ENCODE results near the gene KCND3. TPM values are rescaled to one million over a fixed set of nuclear protein-coding genes. Genes with fewer than 3 reads are reported as not detected.
A peak's percentile ranks its signal among the peaks of the same experiment; 100 is the strongest.
"Not testable (repeated sequence)": the region's sequence is repeated elsewhere in the genome, so short reads cannot be mapped to it uniquely, and the experiment has no call there.

Gene KCND3
- total RNA-seq, 1 experiment from 2014 or later, result 0.17 TPM

DNA sequence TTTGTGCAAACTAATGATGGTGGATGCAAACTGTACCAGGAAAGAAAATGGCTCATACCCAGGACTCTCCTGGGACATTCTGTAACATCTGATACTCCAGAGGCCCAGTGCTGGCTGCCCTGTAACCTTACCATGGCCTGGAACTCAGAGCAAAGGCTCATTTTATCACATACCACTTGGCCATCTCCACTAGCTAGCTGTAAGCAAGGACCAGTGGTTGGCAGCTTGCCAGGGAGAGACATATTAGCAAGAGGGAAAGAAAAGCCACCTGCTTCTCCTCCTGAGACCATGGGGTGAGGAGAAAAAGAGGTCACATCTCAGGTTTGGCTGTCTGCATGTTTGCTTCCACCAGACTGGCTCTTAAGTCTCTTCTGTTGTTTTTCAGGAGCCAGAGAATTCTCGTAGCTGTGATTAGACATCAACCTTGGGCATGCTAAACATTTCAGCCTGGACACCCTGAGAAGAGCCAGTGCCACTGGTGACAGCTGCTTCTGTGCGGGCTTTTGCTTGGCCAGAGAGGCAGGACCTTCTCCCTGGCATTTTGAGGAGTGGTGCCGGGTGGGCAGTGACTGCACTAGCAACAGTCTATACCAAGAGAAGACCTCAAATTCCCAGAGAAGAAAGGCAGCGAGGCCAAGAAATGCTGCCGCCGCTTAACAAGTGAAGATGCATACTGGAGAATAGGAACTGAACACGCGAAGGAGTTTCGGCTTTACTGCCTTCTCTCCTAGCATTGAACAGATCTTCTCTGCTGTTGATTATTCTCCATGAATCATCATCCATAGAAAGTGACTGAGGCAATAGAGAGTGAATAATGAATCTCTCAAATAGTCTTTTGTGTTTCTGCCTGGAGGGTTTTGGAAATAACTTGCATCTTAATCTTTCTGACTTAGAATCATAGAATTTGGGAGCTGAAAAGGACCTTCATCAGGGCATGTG lies 243.5 kb downstream of the KCND3 start:
- DNase-seq (ENCODE audit: low spot score), result no peak

DNA sequence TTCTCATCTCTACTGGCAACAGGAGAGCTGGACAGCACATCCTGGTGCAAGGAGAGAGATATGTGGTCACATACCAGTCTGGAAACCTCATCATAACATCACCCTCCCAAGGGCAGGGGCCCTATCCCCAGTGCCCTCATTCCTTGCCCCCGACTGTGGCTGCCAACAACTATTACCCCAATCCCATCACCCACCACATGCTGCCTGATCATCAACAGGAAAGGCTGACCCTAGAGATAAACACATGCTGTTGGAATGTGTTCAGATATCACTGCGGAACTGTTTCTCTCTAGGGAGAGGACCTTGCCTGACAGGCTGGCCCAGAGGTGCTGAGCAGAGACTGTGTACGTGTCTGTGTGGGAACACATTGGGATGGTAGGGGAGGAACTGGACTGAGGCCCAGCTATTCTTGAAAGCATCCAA lies 245.8 kb downstream of the KCND3 start:
- DNase-seq (ENCODE audit: low spot score), result no peak

DNA sequence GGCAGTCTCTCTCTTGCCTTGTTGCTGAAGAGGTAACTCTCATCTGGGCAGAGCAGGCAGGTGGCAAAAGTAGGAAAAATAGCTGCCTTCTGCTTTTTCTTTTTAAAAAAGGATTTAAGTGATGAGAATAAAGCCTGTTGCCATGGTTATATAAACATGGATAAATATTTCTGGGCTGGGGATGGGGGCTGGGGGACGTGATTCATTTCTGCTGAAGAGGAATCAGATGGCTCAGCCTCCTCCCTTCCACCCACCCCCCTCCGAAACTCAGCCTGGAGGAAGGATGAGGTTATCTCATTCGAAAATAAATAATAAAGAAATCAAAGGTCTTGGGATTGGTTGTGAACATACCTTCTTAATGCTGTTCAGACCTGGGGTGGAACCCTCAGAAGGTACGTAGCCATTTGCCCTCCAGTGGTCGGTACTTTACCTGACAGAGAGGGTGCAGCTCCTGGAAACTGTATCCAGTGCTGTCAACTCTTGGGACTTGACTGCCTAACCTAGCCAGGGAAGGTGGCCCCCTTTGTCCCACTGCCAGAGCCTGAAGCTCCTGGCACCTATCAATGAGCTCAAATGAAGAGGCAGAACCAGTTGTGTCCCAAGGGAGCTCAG lies 246.4 kb downstream of the KCND3 start:
- no peak for DNase-seq (ENCODE audit: low spot score)

DNA sequence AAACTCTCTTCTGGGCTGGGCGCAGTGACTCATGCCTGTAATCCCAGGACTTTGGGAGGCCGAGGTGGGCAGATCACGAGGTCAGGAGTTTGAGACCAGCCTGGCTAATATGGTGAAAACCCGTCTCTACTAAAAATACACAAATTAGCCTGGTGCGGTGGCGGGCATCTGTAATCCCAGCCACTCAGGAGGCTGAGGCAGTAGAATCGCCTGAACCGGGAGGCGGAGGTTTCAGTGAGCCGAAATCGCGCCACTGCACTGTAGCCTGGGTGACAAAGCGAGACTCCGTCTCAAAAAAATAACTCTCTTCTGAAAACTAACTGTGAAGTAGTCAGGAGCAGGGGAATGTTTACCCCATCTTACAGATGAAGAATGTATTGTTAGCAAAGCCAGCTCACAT lies 247.2 kb downstream of the KCND3 start:
- DNase-seq (ENCODE audit: low spot score), result not testable (repeated sequence)

DNA sequence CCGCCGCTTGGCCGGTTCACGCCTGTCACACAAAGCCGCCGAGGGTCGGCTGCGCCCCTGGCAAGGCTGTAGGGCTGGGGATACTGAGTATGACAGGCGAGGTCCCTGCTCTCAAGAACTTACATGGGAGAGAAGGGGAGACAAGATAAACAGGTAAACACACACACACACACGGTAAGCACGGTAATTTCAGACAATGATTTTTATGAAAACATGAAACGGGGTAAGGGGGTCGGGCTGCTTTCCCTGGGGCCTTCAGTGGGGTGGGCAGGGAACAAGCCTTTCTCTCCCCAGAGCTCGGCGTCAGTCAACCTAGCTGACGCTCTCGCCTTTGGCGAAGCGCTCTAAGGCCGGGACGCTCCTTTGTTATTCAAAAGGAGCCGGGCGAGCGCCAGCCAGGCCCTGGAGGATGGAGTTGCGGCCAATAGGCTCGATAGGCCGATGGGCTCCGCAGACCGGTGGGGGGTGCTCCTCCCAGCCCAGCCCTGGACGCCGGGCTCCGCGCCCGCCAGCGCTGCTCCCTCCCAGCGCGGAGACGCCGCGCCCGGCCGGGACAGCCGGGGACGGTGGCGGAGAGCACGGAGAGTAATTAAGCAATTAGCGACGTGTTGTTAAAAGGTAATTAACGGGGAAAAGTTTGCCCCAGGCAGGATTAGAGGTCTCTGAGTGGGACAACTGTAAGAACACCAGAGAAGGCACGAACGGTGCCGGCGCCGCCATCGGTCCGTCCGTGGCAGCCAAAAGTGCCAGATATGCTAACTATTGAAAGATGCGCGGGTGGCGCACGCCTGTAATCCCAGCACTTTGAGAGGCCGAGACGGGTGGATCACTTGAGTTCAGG lies 249.3 kb downstream of the KCND3 start:
- peak; percentile 13 for DNase-seq (ENCODE audit: low spot score)

DNA sequence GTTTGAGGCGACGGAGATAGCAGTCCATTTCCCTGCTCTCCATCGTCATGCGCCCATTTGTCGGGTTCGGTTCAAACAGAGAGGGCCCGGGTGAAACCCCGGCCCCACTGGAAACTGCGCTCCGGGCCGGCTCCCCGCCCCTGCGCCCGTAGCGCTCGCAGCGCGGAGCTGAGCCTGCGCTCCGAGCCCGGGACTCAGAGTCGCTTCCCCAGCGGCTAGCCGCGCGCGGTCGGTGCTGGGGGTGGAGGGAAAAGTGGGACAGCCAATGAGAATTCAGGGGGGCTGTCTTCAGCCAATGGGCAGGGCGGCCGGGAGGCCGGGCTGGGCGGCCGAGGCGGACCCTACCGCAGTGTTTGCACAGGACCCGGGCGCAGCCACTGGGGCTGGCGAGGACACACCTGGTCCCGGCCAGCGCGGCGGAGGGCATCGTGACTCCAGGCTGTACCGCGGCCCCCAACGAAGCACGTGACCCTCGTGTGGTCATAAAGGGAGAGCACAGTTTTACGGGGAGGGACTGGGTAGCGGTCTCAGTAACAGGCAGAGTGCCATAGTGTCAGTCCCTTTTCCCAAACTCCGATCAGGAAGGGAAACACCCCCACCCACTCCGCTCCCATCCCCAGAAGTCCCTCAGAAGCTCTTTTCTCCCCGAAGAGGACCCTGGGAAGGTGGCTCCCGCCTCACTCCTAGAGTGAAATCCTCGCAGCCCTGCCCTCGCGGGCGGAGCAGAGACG lies 250.1 kb downstream of the KCND3 start, which contains the start of gene INKA2:
TSS of gene INKA2 (minus strand) at position 202 of the 731 bp plus-strand sequence. CDS start at position 49, 153 bp downstream.
- DNase-seq (ENCODE audit: low spot score), result peak; percentile 54

DNA sequence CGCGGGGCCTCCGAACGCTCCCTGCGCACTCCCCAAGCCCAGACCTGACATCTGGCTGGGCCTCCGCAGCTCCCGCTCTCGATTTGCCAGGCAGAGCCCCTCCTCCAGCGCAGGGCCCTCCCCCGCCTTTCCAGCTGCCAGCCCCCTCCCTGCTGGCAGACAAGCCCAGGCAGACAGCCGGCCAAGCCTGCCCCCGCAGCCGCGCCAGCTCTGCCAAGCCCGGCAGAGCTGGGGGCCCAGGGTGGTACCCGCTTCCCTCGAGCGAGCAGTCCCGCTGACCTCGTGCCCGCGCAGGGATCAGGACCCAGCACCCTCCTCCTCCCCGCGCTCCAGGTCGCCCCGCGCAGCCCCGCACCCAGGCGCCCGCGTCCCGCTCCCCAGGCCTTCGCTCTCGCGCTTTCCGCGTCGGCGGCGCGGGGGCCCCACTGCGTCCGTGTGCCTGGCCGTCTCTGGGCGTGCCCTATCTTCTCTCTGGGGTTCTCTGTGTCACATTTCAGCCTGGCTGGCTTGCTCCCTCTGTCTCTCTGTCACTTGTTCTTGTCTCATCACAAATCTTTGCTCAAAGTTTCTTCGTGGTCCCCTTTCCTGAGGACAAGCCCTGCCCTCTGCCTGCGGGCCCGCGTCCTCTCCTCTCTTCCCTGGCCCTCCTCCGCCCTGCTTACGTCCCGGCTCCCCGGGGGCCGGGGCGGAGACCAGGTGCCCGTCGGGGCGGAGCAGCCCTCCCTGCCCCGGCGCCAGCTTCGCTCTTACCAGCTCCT lies 250.9 kb downstream of the KCND3 start:
- peak; percentile 23 for DNase-seq (ENCODE audit: low spot score)

DNA sequence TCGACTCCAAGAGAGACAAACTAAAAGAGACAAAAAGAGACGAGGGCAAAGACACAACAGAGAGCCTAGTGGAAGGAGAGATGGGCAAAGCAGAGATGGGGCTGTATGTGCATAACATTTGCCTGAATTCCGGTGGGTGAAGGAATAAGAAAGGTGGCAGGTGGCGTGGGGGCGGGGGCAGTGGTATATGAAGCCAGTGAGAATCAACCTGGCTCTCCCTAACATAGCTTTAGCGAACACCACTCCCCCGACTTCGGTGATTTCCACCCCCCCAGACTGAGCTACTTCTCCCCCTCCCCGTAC lies 251.4 kb downstream of the KCND3 start:
- no peak for DNase-seq (ENCODE audit: low spot score)

DNA sequence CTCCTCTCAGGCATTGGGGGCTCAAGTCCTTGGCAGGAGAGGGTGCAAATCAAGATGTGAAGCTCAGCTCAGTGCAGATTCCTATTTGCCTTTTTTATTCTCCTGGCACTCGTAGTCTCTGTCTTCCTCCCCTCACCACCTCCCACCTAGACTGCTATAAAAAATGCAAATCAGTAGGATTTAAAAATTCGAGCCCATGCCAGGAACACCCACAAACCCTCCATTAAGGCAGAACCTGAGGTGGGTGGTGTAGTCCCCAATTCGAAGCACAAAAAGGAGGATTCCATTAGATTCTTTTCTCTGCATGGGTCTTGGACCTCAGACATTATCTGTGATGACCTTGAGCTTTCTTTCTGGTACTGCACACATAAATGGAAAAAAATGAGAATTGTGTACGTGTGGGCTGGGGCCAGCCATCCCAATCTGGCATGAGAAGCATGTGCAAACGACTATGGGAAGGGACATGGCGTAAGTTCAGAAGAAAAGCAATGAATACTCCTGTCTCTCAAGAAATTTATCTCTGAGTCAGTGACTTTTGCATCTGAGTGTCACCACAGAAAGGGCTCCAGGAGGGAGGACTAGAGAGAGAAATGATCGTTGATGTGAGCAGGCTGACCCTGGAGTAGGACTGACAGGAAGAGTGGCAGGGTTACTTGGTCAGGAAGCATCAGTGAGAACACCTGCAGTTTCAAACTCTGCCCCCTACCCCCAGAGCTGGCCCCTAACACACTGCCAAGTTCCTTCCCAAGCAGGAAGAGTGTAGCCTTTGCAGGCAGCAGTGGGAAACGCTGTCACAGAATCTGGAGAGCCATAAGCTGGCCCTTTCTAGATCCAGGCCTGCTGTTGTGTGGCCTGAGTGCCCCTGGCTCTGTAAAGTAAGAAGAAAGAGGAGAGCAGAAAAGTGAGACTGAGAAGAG lies 252.0 kb downstream of the KCND3 start:
- DNase-seq (ENCODE audit: low spot score), result no peak

DNA sequence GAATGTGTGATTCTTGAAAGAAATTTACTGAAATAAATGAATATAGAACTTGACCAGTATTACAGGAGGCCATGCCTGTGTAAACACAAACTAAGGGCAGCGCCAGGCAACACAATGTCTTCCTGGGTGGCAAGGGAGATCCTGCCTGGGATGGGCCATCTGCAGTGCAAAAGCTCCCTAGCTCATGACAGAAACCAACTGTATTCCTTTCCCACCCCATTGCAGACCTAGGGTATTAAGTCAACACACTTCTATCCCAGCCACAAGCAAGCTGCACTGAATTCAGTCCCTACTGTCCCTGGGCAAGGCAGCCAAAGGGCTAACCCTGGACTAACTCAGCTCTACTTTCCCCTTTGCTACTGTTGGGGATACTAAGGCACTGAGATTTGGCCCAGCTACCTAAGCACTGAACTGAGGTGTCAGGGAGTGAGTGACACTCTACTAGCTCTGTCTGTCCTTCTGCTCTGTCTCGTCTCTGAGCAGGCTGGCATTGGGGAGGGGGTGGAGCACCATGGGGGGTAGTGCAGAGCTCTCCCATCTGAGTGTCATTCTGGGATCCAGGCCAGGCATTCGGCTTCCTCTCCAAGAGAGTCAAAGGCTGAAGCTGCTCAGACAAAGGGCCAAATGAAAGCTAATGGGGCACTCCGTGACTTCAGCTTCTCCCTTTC lies 252.8 kb downstream of the KCND3 start:
- DNase-seq (ENCODE audit: low spot score), result no peak

DNA sequence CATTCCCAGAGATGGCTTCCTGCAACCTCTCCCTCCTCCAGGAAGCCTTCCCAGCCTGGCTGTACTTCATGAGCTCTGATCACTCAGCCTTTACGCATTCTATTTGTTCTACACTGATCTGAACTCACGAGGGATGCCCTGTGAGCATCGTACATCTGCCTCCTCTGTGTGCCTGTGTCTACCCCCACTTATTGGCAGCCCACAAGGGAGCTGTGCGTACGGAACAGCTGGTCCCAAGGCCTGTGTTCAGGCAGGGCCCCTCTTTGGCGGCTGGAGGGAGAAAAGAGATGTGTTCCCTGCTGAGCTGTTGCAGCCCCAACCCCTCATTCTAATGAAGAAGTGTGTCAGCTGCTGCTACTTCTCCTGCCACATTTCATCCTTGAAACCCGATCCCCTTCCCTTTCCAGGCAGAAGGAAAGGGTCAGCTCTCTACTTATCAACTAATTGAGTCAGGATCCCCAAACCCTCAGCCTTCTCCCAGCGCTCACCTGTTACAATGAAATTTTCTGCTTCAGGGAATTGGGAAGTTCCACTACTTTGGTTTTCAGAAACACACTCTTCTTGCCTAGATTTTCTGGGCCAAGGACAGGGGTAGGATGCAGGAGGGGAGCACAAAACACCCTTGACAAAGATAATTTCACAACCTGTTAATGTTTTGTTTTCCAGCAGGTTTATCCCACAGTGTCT lies 253.5 kb downstream of the KCND3 start:
- no peak for DNase-seq (ENCODE audit: low spot score)

DNA sequence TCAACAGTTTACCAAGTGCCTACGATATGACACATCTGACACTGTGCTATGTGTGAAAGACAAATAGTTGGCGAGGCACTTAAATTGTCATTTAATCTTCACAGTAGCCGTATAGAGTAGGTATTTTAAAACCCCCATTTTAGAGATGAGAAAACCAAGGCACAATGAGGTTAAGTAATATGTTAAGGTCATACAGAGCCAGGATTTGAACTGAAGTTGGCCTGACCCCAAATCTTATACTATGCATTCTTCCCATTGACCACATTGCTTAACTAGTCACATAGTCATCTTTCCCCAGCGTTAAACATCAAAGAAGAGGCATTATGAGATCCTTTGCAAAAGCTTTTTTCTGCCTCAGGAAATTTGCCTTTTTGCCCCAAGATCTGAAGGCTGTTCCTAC lies 254.1 kb downstream of the KCND3 start:
- DNase-seq (ENCODE audit: low spot score), result no peak

DNA sequence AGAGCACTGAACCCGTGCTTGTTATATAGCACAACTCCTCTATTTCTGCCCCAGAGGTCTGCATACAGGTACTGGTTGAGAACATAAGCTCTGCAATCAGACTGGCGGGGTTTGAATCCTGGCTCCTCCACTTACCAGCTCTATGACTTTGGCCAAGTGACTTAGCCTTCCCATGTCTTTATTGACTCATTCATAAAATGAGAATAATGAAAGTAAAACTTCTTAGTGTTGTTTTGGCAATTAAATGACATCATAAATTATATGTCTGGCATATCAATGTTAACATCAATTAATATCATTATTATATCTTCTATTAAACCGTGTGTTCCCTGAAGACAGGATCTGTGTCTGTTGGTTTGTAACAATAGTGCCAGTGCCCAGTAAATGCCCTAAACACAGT lies 254.6 kb downstream of the KCND3 start:
- no peak for DNase-seq (ENCODE audit: low spot score)

DNA sequence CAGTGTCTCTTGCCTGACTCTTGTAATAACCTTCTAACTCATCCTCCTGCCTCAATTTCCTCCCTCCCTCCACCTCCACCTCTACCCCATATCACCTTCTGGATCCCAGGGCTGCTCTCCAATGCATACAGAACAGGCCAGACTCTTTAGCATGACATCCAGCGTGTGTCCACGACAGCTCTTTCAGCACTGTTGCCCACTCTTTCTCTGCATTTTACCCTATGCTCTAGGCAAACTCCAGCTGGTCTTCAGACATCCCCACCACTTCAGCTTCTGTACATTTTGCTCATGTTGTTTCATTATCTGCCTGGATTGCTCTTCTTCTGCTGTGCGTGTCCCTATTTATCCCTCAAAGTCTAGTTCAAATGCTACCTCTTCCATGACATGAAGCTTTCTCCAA lies 255.0 kb downstream of the KCND3 start:
- DNase-seq (ENCODE audit: low spot score), result no peak

DNA sequence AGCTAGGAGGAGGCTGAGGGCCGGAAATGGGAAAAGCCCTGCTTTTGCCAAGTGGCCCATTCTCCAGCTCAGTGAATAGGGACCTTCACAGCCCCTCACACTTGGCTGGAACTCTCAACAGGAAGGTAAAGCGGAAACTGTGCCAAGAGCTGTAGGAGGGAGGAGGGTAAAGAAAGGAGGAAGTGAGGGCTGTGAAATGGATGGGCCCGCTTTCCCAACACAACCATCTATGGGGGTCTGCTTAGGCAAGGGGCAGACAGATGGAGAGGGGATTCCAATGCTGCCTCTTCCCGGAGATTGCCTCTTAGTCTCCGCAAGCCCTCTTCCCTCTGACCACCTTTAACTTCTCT lies 255.5 kb downstream of the KCND3 start:
- DNase-seq (ENCODE audit: low spot score), result no peak

DNA sequence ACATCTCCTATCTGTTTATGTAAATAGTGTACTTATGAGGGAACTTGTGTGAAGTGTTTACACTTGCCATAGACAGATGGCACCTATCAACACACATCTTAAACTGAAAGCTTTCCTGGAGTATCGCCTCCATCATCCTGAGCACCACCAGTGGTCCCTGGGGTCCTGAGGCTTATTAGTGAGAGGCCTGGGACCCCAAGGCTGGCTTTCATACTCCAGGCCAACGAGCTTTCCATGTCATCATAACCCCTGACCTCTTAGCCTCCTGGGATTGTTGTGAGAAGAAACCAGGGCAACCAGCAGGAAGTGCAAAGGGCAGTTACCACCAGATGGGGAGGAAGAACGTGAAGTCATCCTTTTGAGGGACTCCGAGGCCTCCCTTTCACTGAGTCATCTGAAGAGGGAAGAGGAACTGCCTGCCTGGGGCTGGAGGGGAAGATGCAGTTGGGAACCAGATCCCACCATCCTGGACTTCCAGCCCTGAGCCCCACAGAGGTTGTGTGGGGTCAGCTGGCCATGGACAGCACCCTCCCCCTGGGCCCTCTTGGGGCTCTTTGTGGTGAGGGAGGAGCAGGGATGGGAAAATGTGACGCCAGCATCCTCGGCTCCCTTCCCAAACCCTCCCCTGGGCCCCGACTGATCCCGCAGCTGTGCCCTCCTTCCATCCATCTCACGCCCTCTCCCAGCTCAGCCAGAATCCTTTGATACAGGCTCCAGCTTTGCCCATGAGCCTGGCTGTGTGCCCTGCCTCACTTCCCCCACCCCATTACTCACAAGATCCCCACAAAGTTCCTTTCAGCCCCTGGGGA lies 256.1 kb downstream of the KCND3 start:
- DNase-seq (ENCODE audit: low spot score), result peak; percentile 31

DNA sequence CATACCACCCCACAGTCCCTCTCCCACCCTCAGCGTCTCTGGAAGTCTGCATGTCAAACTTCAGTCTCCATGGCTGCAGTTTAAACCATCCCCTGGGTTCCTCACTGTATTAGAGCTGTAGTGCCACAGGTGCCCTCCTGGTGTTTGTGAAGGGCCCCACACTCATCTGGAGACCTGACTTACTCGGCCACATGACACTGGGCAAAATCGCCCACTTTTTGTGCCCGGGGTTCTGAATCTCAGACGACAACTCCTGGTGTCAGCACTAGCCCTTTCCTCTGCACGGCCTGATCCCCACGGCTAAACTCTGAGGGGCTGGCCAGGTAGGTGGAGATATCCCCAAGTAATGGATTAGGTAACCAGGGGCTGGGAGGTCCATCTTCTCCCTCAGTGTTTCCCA lies 256.8 kb downstream of the KCND3 start:
- DNase-seq (ENCODE audit: low spot score), result no peak

DNA sequence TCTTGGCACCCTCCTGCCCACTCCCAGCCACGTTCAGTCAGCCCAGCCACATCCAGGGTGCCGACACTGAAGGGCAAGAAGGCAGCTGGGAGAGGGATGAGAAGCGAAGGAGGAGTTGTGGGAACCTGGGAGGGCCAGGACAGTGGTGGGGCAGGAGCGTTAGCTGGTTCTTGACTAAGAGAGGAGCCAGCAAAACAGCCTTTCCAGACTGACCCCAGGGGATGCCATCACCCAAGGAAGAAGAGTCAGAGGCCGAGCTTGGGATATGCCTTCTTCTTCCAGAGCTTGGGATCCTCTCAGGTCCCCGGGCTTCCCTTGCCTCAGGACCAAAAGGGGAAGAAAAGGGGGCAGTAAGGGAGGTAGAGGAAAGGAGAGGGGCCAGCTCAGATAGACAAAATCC lies 257.5 kb downstream of the KCND3 start:
- no peak for DNase-seq (ENCODE audit: low spot score)

Measured in A172 (cell line).